ENCODE results near the gene UBAP2. TPM values are rescaled to one million over a fixed set of nuclear protein-coding genes. Genes with fewer than 3 reads are reported as not detected.
"Not testable (repeated sequence)": the region's sequence is repeated elsewhere in the genome, so short reads cannot be mapped to it uniquely, and the experiment has no call there.

UBAP2 gene
- total RNA-seq, 2 experiments from 2014 or later = 42.9 to 48.8 TPM

GRCh38 chr9:33992632-33993031, 56.1 kb downstream of the UBAP2 start:
- H3K4me3 Mint-ChIP-seq = no peak overlapping the region
- peaks cover 21% of the 10 kb centered on the region for H3K36me3 Mint-ChIP-seq
- H3K4me1 Mint-ChIP-seq = peaks cover 5% of the 10 kb centered on the region
- no peak overlapping the region for H3K27ac Mint-ChIP-seq
- no peaks in the 10 kb centered on the region for H3K9me3 Mint-ChIP-seq
- H3K27me3 Mint-ChIP-seq = no peaks in the 10 kb centered on the region
- no peak for DNase-seq
- no peak for ATAC-seq (ENCODE audit: low read depth)
- POLR2A ChIA-PET = interaction anchor here (0.7 kb wide), 1 partner anchor 297 kb away, joined by 3 read pairs; no protein-coding TSS in a partner anchor

DNA sequence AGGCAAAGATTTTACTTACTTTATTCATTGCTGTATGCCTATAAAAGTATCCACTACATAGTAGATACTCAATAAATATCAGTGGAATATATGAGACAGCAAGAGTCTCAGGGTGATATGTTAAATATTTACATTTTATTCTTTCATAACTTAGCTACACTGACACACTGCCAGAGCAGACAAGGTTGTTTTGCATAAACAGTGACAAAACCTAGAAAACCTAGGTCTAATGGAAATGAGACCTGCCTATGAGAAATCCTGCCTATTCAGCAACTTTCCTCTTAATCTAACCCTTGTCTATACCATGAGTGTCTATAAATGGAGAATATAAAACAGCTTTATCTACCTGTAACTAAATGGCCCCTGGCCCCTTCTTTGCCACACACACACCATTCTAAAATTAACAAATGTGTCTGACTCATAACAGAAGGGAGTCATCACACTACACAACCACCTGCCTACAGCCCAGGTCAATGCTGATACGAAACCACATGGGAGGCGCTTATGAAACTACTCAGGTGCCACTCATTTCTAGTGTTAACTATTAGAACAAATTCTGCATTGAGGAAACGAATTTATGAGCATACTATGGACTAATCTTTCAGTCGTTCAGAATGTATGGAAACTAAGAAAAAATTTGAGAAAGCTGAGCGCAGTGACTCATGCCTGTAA, 60.3 kb downstream of the UBAP2 start:
- peaks cover 18% of the 10 kb centered on the region for H3K36me3 Mint-ChIP-seq
- no peak overlapping the region for H3K27ac Mint-ChIP-seq
- POLR2A ChIA-PET = no interaction called here
- H3K4me3 Mint-ChIP-seq = no peak overlapping the region
- H3K27me3 Mint-ChIP-seq = no peaks in the 10 kb centered on the region
- DNase-seq (no peak), ATAC-seq (ENCODE audit: low read depth) (no peak)
- H3K9me3 Mint-ChIP-seq = no peaks in the 10 kb centered on the region
- H3K4me1 Mint-ChIP-seq = peaks cover 5% of the 10 kb centered on the region

GRCh38 chr9:33976414-33976813, 72.3 kb downstream of the UBAP2 start:
- Mint-ChIP-seq H3K27ac (no peak overlapping the region), H3K4me1 (no peaks in the 10 kb centered on the region), H3K27me3 (no peaks in the 10 kb centered on the region), H3K36me3 (peaks cover 24% of the 10 kb centered on the region), H3K9me3 (no peaks in the 10 kb centered on the region), H3K4me3 (no peak overlapping the region)
- DNase-seq (no peak), ATAC-seq (ENCODE audit: low read depth) (no peak)
- POLR2A ChIA-PET = no interaction called here

GRCh38 chr9:33972698-33973097, 76.0 kb downstream of the UBAP2 start:
- no peak overlapping the region for H3K27ac Mint-ChIP-seq
- POLR2A ChIA-PET = no interaction called here
- H3K9me3 Mint-ChIP-seq = no peaks in the 10 kb centered on the region
- H3K36me3 Mint-ChIP-seq = peaks cover 27% of the 10 kb centered on the region
- no peaks in the 10 kb centered on the region for H3K27me3 Mint-ChIP-seq
- DNase-seq = no peak
- H3K4me1 Mint-ChIP-seq = no peaks in the 10 kb centered on the region
- no peak overlapping the region for H3K4me3 Mint-ChIP-seq
- no peak for ATAC-seq (ENCODE audit: low read depth)

- Mint-ChIP-seq H3K27ac (no peak overlapping the region), H3K4me1 (no peaks in the 10 kb centered on the region), H3K4me3 (no peak overlapping the region), H3K36me3 (peaks cover 15% of the 10 kb centered on the region), H3K27me3 (no peaks in the 10 kb centered on the region), H3K9me3 (no peaks in the 10 kb centered on the region)
- ATAC-seq (ENCODE audit: low read depth) (no peak), DNase-seq (no peak)
- POLR2A ChIA-PET = no interaction called here
Measured at GRCh38 chr9:33964086-33964768, 84.5 kb downstream of the UBAP2 start.

GRCh38 chr9:33962468-33962867, 86.2 kb downstream of the UBAP2 start:
- POLR2A ChIA-PET; DNase-seq; H3K9me3 Mint-ChIP-seq; H3K4me1 Mint-ChIP-seq; H3K4me3 Mint-ChIP-seq; H3K27me3 Mint-ChIP-seq; ATAC-seq (ENCODE audit: low read depth); H3K27ac Mint-ChIP-seq: not testable (repeated sequence)
- peaks cover 15% of the 10 kb centered on the region for H3K36me3 Mint-ChIP-seq

DNA sequence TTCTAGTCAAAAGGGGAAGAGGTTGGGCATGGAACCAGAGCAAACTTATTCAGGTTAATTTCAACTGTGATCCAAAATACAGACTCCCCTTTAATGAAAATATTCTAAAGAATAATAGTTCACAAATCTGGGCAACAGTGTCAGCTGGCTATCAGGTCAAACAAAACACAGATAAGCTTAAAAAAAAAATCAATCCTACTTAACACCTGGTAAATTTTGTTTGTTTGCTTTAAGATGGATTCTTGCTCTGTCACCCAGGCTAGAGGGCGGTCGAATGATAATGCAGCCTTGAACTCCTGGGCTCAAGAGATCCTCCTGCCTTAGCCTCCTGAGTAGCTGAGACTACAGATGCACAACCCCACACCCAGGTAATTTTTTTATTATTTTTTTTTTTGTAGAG, 89.0 kb downstream of the UBAP2 start:
- ATAC-seq (ENCODE audit: low read depth) (no peak), DNase-seq (no peak)
- peaks cover 17% of the 10 kb centered on the region for H3K36me3 Mint-ChIP-seq
- no peaks in the 10 kb centered on the region for H3K4me1 Mint-ChIP-seq
- no peaks in the 10 kb centered on the region for H3K27me3 Mint-ChIP-seq
- no peaks in the 10 kb centered on the region for H3K9me3 Mint-ChIP-seq
- H3K4me3 Mint-ChIP-seq = no peak overlapping the region
- H3K27ac Mint-ChIP-seq = no peak overlapping the region
- POLR2A ChIA-PET = interaction anchor here (0.5 kb wide), 1 partner anchor 275 kb away, joined by 3 read pairs; no protein-coding TSS in a partner anchor

DNA sequence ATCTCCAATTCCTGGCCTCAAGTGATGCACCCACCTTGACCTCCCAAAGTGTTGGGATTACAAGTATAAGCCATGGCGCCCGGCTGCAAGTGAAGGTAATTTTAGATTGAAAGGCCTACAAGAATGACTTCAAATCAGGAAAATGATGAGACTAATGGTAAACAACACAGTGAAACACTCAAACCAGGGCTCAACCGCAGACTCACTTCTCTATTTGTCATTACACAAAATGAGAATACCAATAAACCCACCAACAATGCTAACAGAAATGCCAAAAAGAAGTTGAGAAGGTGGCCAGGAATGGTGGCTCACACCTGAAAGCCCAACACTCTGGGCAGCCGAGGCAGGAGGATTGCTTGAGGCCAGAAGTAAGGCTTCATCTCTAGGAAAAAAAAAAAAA, 92.1 kb downstream of the UBAP2 start:
- H3K27me3 Mint-ChIP-seq = no peaks in the 10 kb centered on the region
- no peak for ATAC-seq (ENCODE audit: low read depth)
- H3K36me3 Mint-ChIP-seq = peaks cover 24% of the 10 kb centered on the region
- POLR2A ChIA-PET = no interaction called here
- peaks cover 4% of the 10 kb centered on the region for H3K4me1 Mint-ChIP-seq
- H3K4me3 Mint-ChIP-seq = no peak overlapping the region
- H3K9me3 Mint-ChIP-seq = no peaks in the 10 kb centered on the region
- no peak for DNase-seq
- no peak overlapping the region for H3K27ac Mint-ChIP-seq

DNA sequence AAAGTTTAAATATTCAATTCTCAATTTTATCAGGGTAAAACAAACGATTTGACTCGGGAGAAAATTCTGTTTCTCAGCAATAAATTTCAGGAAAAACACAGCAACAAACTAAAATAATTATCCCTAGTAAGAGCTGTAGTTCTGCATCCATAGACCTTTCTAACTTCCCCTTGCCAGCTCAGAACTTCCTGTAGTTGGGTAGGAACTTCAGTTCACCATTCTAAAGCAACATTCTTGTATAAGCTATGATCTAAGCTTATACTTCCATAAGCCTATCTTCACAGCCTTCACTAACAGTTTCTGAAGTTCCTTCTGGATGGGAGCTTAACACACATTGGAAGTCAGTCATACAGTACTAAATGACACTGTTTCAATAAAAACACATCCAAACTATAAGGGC, 96.6 kb downstream of the UBAP2 start:
- Mint-ChIP-seq H3K36me3 (peaks cover 21% of the 10 kb centered on the region), H3K4me1 (peaks cover 4% of the 10 kb centered on the region), H3K27ac (no peak overlapping the region), H3K4me3 (no peak overlapping the region), H3K27me3 (no peaks in the 10 kb centered on the region), H3K9me3 (no peaks in the 10 kb centered on the region)
- no peak for DNase-seq
- ATAC-seq (ENCODE audit: low read depth) = no peak
- POLR2A ChIA-PET = interaction anchor here (0.6 kb wide), 1 partner anchor 8 kb away, joined by 3 read pairs; no protein-coding TSS in a partner anchor

GRCh38 chr9:33950371-33950770, 98.3 kb downstream of the UBAP2 start:
- no peak overlapping the region for H3K4me3 Mint-ChIP-seq
- ATAC-seq (ENCODE audit: low read depth) (no peak), DNase-seq (no peak)
- H3K27me3 Mint-ChIP-seq = no peaks in the 10 kb centered on the region
- H3K9me3 Mint-ChIP-seq = no peaks in the 10 kb centered on the region
- POLR2A ChIA-PET = no interaction called here
- H3K36me3 Mint-ChIP-seq = peaks cover 25% of the 10 kb centered on the region
- no peak overlapping the region for H3K27ac Mint-ChIP-seq
- H3K4me1 Mint-ChIP-seq = peaks cover 4% of the 10 kb centered on the region

DNA sequence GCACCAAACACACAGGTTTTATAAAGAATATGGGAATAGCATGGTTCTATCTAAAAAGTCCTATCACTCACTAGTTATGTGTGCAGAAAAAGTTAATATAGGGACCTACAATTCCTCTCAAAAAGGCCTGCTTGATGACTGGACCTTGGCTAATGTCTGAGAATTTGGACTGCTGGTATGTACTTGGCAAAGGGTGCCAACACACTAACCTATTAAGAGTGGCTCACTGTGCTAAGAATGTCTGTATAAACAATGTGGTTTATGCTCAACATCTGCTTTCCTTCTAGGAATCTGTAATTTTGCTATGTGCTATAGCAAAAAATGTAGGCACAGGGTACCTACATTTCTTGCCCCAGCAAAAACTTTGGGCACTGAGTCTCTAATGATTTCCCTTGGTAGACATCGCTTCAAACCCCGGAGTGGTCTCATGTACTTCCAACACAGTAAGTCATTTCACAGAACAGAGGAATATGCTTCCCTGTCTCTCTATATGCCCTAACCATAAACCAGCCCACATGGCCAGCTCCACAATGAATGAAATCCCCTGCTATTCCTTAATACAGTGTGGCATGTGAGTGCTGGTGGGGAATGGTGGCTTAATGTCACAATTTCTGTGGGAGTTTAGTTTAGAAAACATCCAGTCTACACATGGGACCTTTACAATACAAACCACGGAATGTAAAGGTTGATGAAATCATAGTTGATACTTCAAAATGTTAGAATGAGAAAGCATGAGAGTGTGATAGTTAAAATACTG, 101.7 kb downstream of the UBAP2 start:
- POLR2A ChIA-PET = no interaction called here
- H3K4me1 Mint-ChIP-seq = no peaks in the 10 kb centered on the region
- no peaks in the 10 kb centered on the region for H3K9me3 Mint-ChIP-seq
- no peak overlapping the region for H3K4me3 Mint-ChIP-seq
- DNase-seq = no peak
- no peaks in the 10 kb centered on the region for H3K27me3 Mint-ChIP-seq
- ATAC-seq (ENCODE audit: low read depth) = no peak
- peaks cover 18% of the 10 kb centered on the region for H3K36me3 Mint-ChIP-seq
- no peak overlapping the region for H3K27ac Mint-ChIP-seq

- Mint-ChIP-seq H3K4me1 (no peaks in the 10 kb centered on the region), H3K27ac (no peak overlapping the region), H3K4me3 (no peak overlapping the region), H3K36me3 (peaks cover 27% of the 10 kb centered on the region), H3K27me3 (no peaks in the 10 kb centered on the region), H3K9me3 (no peaks in the 10 kb centered on the region)
- DNase-seq (no peak), ATAC-seq (ENCODE audit: low read depth) (no peak)
- POLR2A ChIA-PET = no interaction called here
Measured at GRCh38 chr9:33943389-33943788, 105.3 kb downstream of the UBAP2 start.

- H3K27ac Mint-ChIP-seq = no peak overlapping the region
- H3K27me3 Mint-ChIP-seq = no peaks in the 10 kb centered on the region
- POLR2A ChIA-PET = no interaction called here
- peaks cover 24% of the 10 kb centered on the region for H3K36me3 Mint-ChIP-seq
- H3K9me3 Mint-ChIP-seq = no peaks in the 10 kb centered on the region
- H3K4me3 Mint-ChIP-seq = no peak overlapping the region
- ATAC-seq (ENCODE audit: low read depth) (no peak), DNase-seq (no peak)
- no peaks in the 10 kb centered on the region for H3K4me1 Mint-ChIP-seq
Measured at GRCh38 chr9:33942471-33943083, 106.1 kb downstream of the UBAP2 start.

Data from activated naive CD8-positive, alpha-beta T cell treated with anti-CD3 and anti-CD28 coated beads, Interleukin-2, amount 10 ng/mL, durations not matched to agents 7 days and 5 days (primary cell).